ENCODE data around the gene CMSS1.

CMSS1 gene

GRCh38 chr3:99965681-99966408 is 148.2 kb downstream of the CMSS1 start:
- no peaks in the 10 kb centered on the region for H3K36me3 ChIP-seq (ENCODE audit: control insufficient read depth in 2 of 2, insufficient read depth in 1 of 2, low read length in 2 of 2)
- H3K9me3 ChIP-seq (ENCODE audit: control insufficient read depth, insufficient read depth, low read depth, low read length), result no peaks in the 10 kb centered on the region
- TF ChIP-seq ZNF280C (tag by site-specific recombination; IDR thresholded peaks at IDR 0.05), result no peak
- TF ChIP-seq HOXA7 (CRISPR knock-in tag; IDR thresholded peaks at IDR 0.05; ENCODE audit: borderline replicate concordance), result no peak
- no peak for TF ChIP-seq ZNF621 (tag by site-specific recombination; IDR thresholded peaks at IDR 0.05)
- TF ChIP-seq KLF17 (tag by site-specific recombination; IDR thresholded peaks at IDR 0.05), result no peak
- TF ChIP-seq ZNF175 (tag by site-specific recombination; IDR thresholded peaks at IDR 0.05), result no peak
- no peak for TF ChIP-seq ZNF600 (tag by site-specific recombination; IDR thresholded peaks at IDR 0.05)
- TF ChIP-seq ZNF639 (tag by site-specific recombination; IDR thresholded peaks at IDR 0.05), result no peak
- TF ChIP-seq ZNF398 (tag by site-specific recombination; IDR thresholded peaks at IDR 0.05), result no peak
- ChIA-PET CTCF (no interaction called here), POLR2A (no interaction called here)
- no peak overlapping the region for H3K4me3 ChIP-seq (ENCODE audit: low read depth, low read length)
- H3K4me1 ChIP-seq (ENCODE audit: control insufficient read depth, insufficient read depth, low read length), result 0 out of 2 replicates have a peak, but pooled peaks cover 6% of the 10 kb centered on the region
- no peak overlapping the region for H3K27ac ChIP-seq (ENCODE audit: extremely low read depth, low read depth, low read length)

- no peak for TF ChIP-seq EGR2 (tag by site-specific recombination; IDR thresholded peaks at IDR 0.05; ENCODE audit: low read depth)
- no peak for TF ChIP-seq ZNF140 (tag by site-specific recombination; IDR thresholded peaks at IDR 0.05)
- TF ChIP-seq ZSCAN4 (tag by site-specific recombination; IDR thresholded peaks at IDR 0.05), result no peak
- no peak for TF ChIP-seq ZNF175 (tag by site-specific recombination; IDR thresholded peaks at IDR 0.05)
- TF ChIP-seq ZNF362 (tag by site-specific recombination; IDR thresholded peaks at IDR 0.05), result no peak
- TF ChIP-seq ZNF610 (tag by site-specific recombination; IDR thresholded peaks at IDR 0.05; ENCODE audit: borderline replicate concordance), result no peak
- ChIA-PET CTCF (interaction anchor here (0.6 to 1.2 kb wide), 4 partner anchors 16 to 135 kb away, joined by 3 to 4 read pairs (median 4); no protein-coding TSS in a partner anchor), POLR2A (no interaction called here)
- Histone ChIP-seq H3K4me3 (ENCODE audit: low read depth, low read length) (no peak overlapping the region), H3K36me3 (ENCODE audit: control insufficient read depth in 2 of 2, insufficient read depth in 1 of 2, low read length in 2 of 2) (no peaks in the 10 kb centered on the region), H3K4me1 (ENCODE audit: control insufficient read depth, insufficient read depth, low read length) (0 out of 2 replicates have a peak, but pooled peaks cover 2% of the 10 kb centered on the region), H3K27ac (ENCODE audit: extremely low read depth, low read depth, low read length) (no peak overlapping the region), H3K9me3 (ENCODE audit: control insufficient read depth, insufficient read depth, low read depth, low read length) (no peaks in the 10 kb centered on the region)
These were observed 149.2 kb downstream of the CMSS1 start for GRCh38 chr3:99966662-99967416.
